ENCODE data around the gene LILRA2. TPM values are rescaled to one million over a fixed set of nuclear protein-coding genes. Genes with fewer than 3 reads are reported as not detected.

Gene LILRA2
- total RNA-seq, 1 experiment from 2014 or later, result not detected

GRCh38 chr19:54608205-54608604, 34.6 kb downstream of the LILRA2 start (continued):
- no peak for TF ChIP-seq CTCF (IDR thresholded peaks at IDR 0.05)
- TF ChIP-seq AR (CRISPR knock-in tag; IDR thresholded peaks at IDR 0.05), result no peak
- no peak for TF ChIP-seq NFE2L1 (CRISPR knock-in tag; IDR thresholded peaks at IDR 0.05)
- no peak for TF ChIP-seq ARID4B (CRISPR knock-in tag; IDR thresholded peaks at IDR 0.05; ENCODE audit: borderline replicate concordance)
- no peak for TF ChIP-seq ZMAT4 (CRISPR knock-in tag; IDR thresholded peaks at IDR 0.05)
- TF ChIP-seq GTF2I (CRISPR knock-in tag; conservative IDR thresholded peaks at IDR 0.05), result no peak
- TF ChIP-seq NR3C1 (CRISPR knock-in tag; conservative IDR thresholded peaks at IDR 0.05; ENCODE audit: low read depth), result no peak

GRCh38 chr19:54608792-54609191, 35.2 kb downstream of the LILRA2 start:
- peaks cover 92% of the 10 kb centered on the region for H3K9me3 Mint-ChIP-seq
- CTCF ChIA-PET, result no interaction called here
- no peak overlapping the region for H3K27ac Mint-ChIP-seq
- peaks cover 9% of the 10 kb centered on the region; the same call in 1 of the 2 replicates for H3K27me3 Mint-ChIP-seq (ENCODE audit: low read depth)
- POLR2A ChIA-PET, result no interaction called here
- peaks cover 63% of the 10 kb centered on the region for H3K36me3 Mint-ChIP-seq
- ATAC-seq (no peak), DNase-seq (ENCODE audit: low spot score) (no peak)
- H3K4me1 Mint-ChIP-seq, result no peaks in the 10 kb centered on the region
- no peak overlapping the region for H3K4me3 Mint-ChIP-seq
- TF ChIP-seq MAX (CRISPR knock-in tag; IDR thresholded peaks at IDR 0.05), result no peak
- no peak for TF ChIP-seq STAT6 (CRISPR knock-in tag; conservative IDR thresholded peaks at IDR 0.05; ENCODE audit: low read depth)
- no peak for TF ChIP-seq ZNF396 (CRISPR knock-in tag; IDR thresholded peaks at IDR 0.05; ENCODE audit: borderline replicate concordance)
- TF ChIP-seq USF2 (CRISPR knock-in tag; IDR thresholded peaks at IDR 0.05), result no peak
- no peak for TF ChIP-seq RORB (CRISPR knock-in tag; IDR thresholded peaks at IDR 0.05)
- TF ChIP-seq ZNF281 (CRISPR knock-in tag; IDR thresholded peaks at IDR 0.05), result no peak
- TF ChIP-seq CREM (CRISPR knock-in tag; IDR thresholded peaks at IDR 0.05), result no peak
- TF ChIP-seq E2F1 (CRISPR knock-in tag; IDR thresholded peaks at IDR 0.05), result no peak
- TF ChIP-seq HMGA2 (CRISPR knock-in tag; IDR thresholded peaks at IDR 0.05), result no peak
- TF ChIP-seq ZNF423 (CRISPR knock-in tag; IDR thresholded peaks at IDR 0.05), result no peak
- no peak for TF ChIP-seq ZNF416 (CRISPR knock-in tag; IDR thresholded peaks at IDR 0.05)
- TF ChIP-seq ZBTB21 (CRISPR knock-in tag; IDR thresholded peaks at IDR 0.05; ENCODE audit: borderline replicate concordance), result no peak
- no peak for TF ChIP-seq OVOL2 (CRISPR knock-in tag; IDR thresholded peaks at IDR 0.05; ENCODE audit: borderline replicate concordance)

Measured in WTC11 (cell line).